Esophagus squamous epithelium (tissue), 4 donors: ENCODE results near the gene WDR26.

Experiments
- POLR2A ChIP-seq, 4 donors: fragments of 450-650 bp; IDR thresholded peaks; one replicate each; pipeline ENCODE4 v1.6.1; 2017; ENCODE audit warnings: antibody characterized with exemption in 4 of 4, mild to moderate bottlenecking in 4 of 4, moderate library complexity in 3 of 4
- TF ChIP-seq, protein P1 (sequence below), 6 experiments: fragments of 450-650 bp in 4 of 6; fragments of 200-600 bp in 2 of 6; sonication (generic) in 2 of 6; IDR thresholded peaks; one replicate each; pipeline ENCODE4 v1.5.1; 2016 to 2019; ENCODE audit warnings: antibody characterized with exemption in 6 of 6, mild to moderate bottlenecking in 4 of 6, moderate library complexity in 4 of 6

DNA sequence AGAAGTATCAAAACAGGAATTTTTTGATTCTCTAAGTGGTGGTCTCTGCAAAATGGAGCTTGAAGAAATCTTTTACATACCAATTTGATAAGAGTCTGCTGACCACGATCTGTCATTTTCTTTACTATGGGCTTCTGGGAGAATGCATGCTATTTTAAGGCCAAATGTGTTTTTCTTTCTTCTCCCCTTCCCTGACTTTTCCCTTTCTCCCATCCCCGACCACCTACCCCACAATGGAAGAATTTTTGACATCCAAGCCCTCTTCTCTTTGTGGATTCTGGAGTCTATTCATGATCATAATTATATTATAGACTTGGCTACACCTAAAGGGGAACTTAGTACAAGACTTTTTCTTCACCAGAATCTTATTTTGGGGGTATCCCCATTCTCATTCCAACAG, 46.7 kb downstream of the WDR26 start:
- TF ChIP-seq, protein P1, sequence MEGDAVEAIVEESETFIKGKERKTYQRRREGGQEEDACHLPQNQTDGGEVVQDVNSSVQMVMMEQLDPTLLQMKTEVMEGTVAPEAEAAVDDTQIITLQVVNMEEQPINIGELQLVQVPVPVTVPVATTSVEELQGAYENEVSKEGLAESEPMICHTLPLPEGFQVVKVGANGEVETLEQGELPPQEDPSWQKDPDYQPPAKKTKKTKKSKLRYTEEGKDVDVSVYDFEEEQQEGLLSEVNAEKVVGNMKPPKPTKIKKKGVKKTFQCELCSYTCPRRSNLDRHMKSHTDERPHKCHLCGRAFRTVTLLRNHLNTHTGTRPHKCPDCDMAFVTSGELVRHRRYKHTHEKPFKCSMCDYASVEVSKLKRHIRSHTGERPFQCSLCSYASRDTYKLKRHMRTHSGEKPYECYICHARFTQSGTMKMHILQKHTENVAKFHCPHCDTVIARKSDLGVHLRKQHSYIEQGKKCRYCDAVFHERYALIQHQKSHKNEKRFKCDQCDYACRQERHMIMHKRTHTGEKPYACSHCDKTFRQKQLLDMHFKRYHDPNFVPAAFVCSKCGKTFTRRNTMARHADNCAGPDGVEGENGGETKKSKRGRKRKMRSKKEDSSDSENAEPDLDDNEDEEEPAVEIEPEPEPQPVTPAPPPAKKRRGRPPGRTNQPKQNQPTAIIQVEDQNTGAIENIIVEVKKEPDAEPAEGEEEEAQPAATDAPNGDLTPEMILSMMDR (IDR thresholded peaks at IDR 0.05) = no peak
- TF ChIP-seq POLR2A (IDR thresholded peaks at IDR 0.05) = no peak
